A549 (cell line): Measurements from ENCODE around the gene TRPM4. TPM values are rescaled to one million over a fixed set of nuclear protein-coding genes. Genes with fewer than 3 reads are reported as not detected.
"Not testable (repeated sequence)": the region's sequence is repeated elsewhere in the genome, so short reads cannot be mapped to it uniquely, and the experiment has no call there.

Experiments
- ATAC-seq, 2 experiments: fragments of 200-7000 bp in 1 of 2; fragments of >200 bp in 1 of 2; cut with Nextera tagmentation in 1 of 2; cut with Tn5 transposase in 1 of 2; 3 replicates each; pipeline versions ENCODE4 v1.8.0 to v1.9.1; 2018 to 2020; ENCODE audit warnings: mild to moderate bottlenecking in 1 of 2, moderate library complexity in 1 of 2
- CTCF ChIA-PET: fragments of 300-600 bp; sonication (Branson Sonifier 250); formaldehyde crosslinking; extraction: SDS; loops from one replicate; lab custom pipeline; 2021; ENCODE audit warnings: antibody characterized with exemption, inconsistent platforms; lab: Yijun Ruan, JAX
- POLR2A ChIA-PET: fragments of 350-600 bp; formaldehyde crosslinking; extraction: SDS; loops from one replicate; lab custom pipeline; 2021; ENCODE audit warnings: antibody characterized with exemption, inconsistent platforms; lab: Yijun Ruan, JAX
- DNase-seq, 2 experiments: peaks; one replicate each; pipeline versions ENCODE4 v3.0.0 to v3.0.0-alpha.2; 2011 to 2016; ENCODE audit warnings: low read depth in 1 of 2, low spot score in 1 of 2
- FAIRE-seq: peaks from 2 replicates; lab custom pipeline; 2011; peaks lifted over from hg19 to GRCh38; lab: Jason Lieb, UNC
- H3K27ac ChIP-seq, 2 experiments: fragments of >200 bp; sonication (Bioruptor Twin); formaldehyde crosslinking; 3 replicates each; pipeline ENCODE4 v1.5.1; 2016 to 2017
- H3K4me1 ChIP-seq: fragments of >200 bp; sonication (Bioruptor Twin); formaldehyde crosslinking; 3 replicates; pipeline ENCODE4 v1.6.1; 2016
- H3K4me2 ChIP-seq: fragments of >200 bp; sonication (Bioruptor Twin); formaldehyde crosslinking; 3 replicates; pipeline ENCODE4 v1.6.1; 2016
- H3K4me3 ChIP-seq: fragments of >200 bp; sonication (Bioruptor Twin); formaldehyde crosslinking; 3 replicates; pipeline ENCODE4 v1.5.1; 2016
- H3K9me3 ChIP-seq: fragments of >200 bp; sonication (Bioruptor Twin); formaldehyde crosslinking; 3 replicates; pipeline ENCODE4 v1.6.1; 2016
- CEBPB ChIP-seq, 2 experiments: fragments of >200 bp in 1 of 2; sonication (Bioruptor Twin) in 1 of 2; formaldehyde crosslinking in 1 of 2; IDR thresholded peaks; 2 replicates each; pipeline ENCODE4 v1.6.1; 2012 to 2016
- CHD4 ChIP-seq: fragments of 200-600 bp; sonication (generic); IDR thresholded peaks from 2 replicates; pipeline ENCODE4 v1.6.1; 2016; ENCODE audit warnings: antibody characterized with exemption, mild to moderate bottlenecking, borderline replicate concordance
- GATA3 ChIP-seq: IDR thresholded peaks from 2 replicates; pipeline ENCODE4 v1.6.1; 2012; ENCODE audit warnings: borderline replicate concordance
- RAD21 ChIP-seq, 2 experiments: fragments of >200 bp in 1 of 2; sonication (Bioruptor Twin) in 1 of 2; formaldehyde crosslinking in 1 of 2; IDR thresholded peaks in 1 of 2; conservative IDR thresholded peaks in 1 of 2; 2 replicates in 1 of 2; 3 replicates in 1 of 2; pipeline ENCODE4 v1.6.1; 2012 to 2018; ENCODE audit warnings: inconsistent platforms in 1 of 2
- RCOR1 ChIP-seq: fragments of 150-350 bp; IDR thresholded peaks from 2 replicates; pipeline ENCODE4 v1.6.1; 2014; ENCODE audit warnings: antibody characterized with exemption, low read length, low read depth
- SMC3 ChIP-seq: fragments of >200 bp; sonication (Bioruptor Twin); formaldehyde crosslinking; IDR thresholded peaks from 3 replicates; pipeline ENCODE4 v1.6.1; 2018; ENCODE audit warnings: inconsistent platforms
- TP53 ChIP-seq: fragments of 250-450 bp; sonication (Bioruptor Pico); IDR thresholded peaks from 2 replicates; pipeline ENCODE4 v1.5.0; 2021; ENCODE audit warnings: mild to moderate bottlenecking, moderate library complexity
- WGBS: methylation state at CpG from one replicate; pipeline ENCODE4 v1.1.6; 2017; ENCODE audit errors: missing lambda C conversion rate; 5-methylcytosine and 5-hydroxymethylcytosine counted together
- polyA plus RNA-seq, 4 experiments: library from polyadenylated mRNA; depleted of rRNA in 3 of 4; stranded (reverse); fragments of >200 nt; fragmentation: RNase III in 1 of 4; extraction: RNeasy Plus Mini Kit Qiagen cat#74134 plus additional on column Dnase treatment in 1 of 4; gene quantifications; 2 replicates in 3 of 4; 3 replicates in 1 of 4; pipeline ENCODE4 v1.2.3, GENCODE V29; 2011 to 2017
- TF ChIP-seq, protein P1 (sequence below): fragments of >200 bp; sonication (Bioruptor Twin); formaldehyde crosslinking; IDR thresholded peaks from 3 replicates; pipeline ENCODE4 v1.5.1; 2016
- TF ChIP-seq, protein P2 (sequence below): fragments of 200-600 bp; sonication (generic); IDR thresholded peaks from 2 replicates; pipeline ENCODE4 v1.6.1; 2016; ENCODE audit warnings: antibody characterized with exemption, mild to moderate bottlenecking, moderate library complexity
- TF ChIP-seq, protein P3 (sequence below): fragments of 250-450 bp; sonication (Bioruptor Pico); IDR thresholded peaks from 2 replicates; pipeline ENCODE4 v1.5.0; 2021; ENCODE audit warnings: mild to moderate bottlenecking, moderate library complexity, borderline replicate concordance

Gene TRPM4
- polyA plus RNA-seq, 2 of the 4 experiments (the other 2 are of a cell fraction): 4.7 to 9.1 TPM

- TF ChIP-seq TP53 (CRISPR knock-in tag) (no peak), CEBPB (IDR thresholded peaks at IDR 0.05) (peak in 1 of 2 experiments; percentile 27; a peak in 1 of 4 replicates)
- DNase-seq (no peak), FAIRE-seq (no peak), ATAC-seq (no peak)
- no peaks in the 10 kb centered on the region for H3K4me1 ChIP-seq
- POLR2A ChIA-PET: interaction anchor here (0.5 kb wide), 1 partner anchor 210 kb away, joined by 3 read pairs; no protein-coding TSS in a partner anchor
- H3K27ac ChIP-seq: no peak overlapping the region
- CTCF ChIA-PET: interaction anchor here (0.9 to 7.5 kb wide), 10 partner anchors 8 to 323 kb away, joined by 3 to 93 read pairs (median 6); no protein-coding TSS in a partner anchor
- H3K4me3 ChIP-seq: no peak overlapping the region
- WGBS: 73% methylated on average over 9 of the region's 9 CpGs
- no peaks in the 10 kb centered on the region for H3K9me3 ChIP-seq
- H3K4me2 ChIP-seq: no peak overlapping the region
Measured at GRCh38 chr19:49223472-49223871, 65.9 kb downstream of the TRPM4 start.

- POLR2A ChIA-PET, H3K4me3 ChIP-seq, H3K9me3 ChIP-seq, FAIRE-seq, DNase-seq, H3K4me1 ChIP-seq: not testable (repeated sequence)
- peak in 1 of 2 experiments; percentile 40; a peak in 2 of 6 replicates for ATAC-seq
- H3K27ac ChIP-seq: peak overlapping the region in 1 of 2 experiments; percentile 23; a peak in 1 of 6 replicates
- H3K4me2 ChIP-seq: peak overlapping the region; percentile 21; the same call in 1 of the 3 replicates
- whole genome bisulfite sequencing: 71% methylated on average over 11 of the region's 11 CpGs
- CTCF ChIA-PET: interaction anchor here (1.0 to 7.5 kb wide), 27 partner anchors 10 to 442 kb away, joined by 3 to 93 read pairs (median 7); partner anchors contain the start of gene KCNA7
Measured at GRCh38 chr19:49224441-49224840, 66.8 kb downstream of the TRPM4 start.

GRCh38 chr19:49224879-49225278, 67.3 kb downstream of the TRPM4 start:
- DNase-seq (peak; percentile 84 to 90), ATAC-seq (peak; percentile 79 to 89)
- H3K4me3 ChIP-seq: no peak overlapping the region
- CTCF ChIA-PET: interaction anchor here (0.6 to 7.5 kb wide), 66 partner anchors 10 to 469 kb away, joined by 3 to 93 read pairs (median 6); partner anchors contain the start of genes FGF21, GYS1, KCNA7 and SLC6A16
- peak overlapping the region; percentile 21; the same call in 1 of the 3 replicates for H3K4me2 ChIP-seq
- WGBS: 17% methylated on average over 8 of the region's 8 CpGs
- H3K27ac ChIP-seq: peak overlapping the region in 1 of 2 experiments; percentile 23; a peak in 1 of 6 replicates
- no peaks in the 10 kb centered on the region for H3K4me1 ChIP-seq
- POLR2A ChIA-PET: interaction anchor here (0.5 kb wide), 1 partner anchor 231 kb away, joined by 7 read pairs; the partner anchor contains the start of gene RUVBL2
- TF ChIP-seq, protein P1, sequence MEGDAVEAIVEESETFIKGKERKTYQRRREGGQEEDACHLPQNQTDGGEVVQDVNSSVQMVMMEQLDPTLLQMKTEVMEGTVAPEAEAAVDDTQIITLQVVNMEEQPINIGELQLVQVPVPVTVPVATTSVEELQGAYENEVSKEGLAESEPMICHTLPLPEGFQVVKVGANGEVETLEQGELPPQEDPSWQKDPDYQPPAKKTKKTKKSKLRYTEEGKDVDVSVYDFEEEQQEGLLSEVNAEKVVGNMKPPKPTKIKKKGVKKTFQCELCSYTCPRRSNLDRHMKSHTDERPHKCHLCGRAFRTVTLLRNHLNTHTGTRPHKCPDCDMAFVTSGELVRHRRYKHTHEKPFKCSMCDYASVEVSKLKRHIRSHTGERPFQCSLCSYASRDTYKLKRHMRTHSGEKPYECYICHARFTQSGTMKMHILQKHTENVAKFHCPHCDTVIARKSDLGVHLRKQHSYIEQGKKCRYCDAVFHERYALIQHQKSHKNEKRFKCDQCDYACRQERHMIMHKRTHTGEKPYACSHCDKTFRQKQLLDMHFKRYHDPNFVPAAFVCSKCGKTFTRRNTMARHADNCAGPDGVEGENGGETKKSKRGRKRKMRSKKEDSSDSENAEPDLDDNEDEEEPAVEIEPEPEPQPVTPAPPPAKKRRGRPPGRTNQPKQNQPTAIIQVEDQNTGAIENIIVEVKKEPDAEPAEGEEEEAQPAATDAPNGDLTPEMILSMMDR: peak; percentile 67
- TF ChIP-seq RCOR1 (no peak), SMC3 (peak; percentile 61), CHD4 (no peak), TP53 (CRISPR knock-in tag) (no peak), GATA3 (no peak), RAD21 (conservative IDR thresholded peaks at IDR 0.05 in 1 of 2, IDR thresholded peaks at IDR 0.05 in 1 of 2) (peak; percentile 78 to 94)
- TF ChIP-seq, protein P2, sequence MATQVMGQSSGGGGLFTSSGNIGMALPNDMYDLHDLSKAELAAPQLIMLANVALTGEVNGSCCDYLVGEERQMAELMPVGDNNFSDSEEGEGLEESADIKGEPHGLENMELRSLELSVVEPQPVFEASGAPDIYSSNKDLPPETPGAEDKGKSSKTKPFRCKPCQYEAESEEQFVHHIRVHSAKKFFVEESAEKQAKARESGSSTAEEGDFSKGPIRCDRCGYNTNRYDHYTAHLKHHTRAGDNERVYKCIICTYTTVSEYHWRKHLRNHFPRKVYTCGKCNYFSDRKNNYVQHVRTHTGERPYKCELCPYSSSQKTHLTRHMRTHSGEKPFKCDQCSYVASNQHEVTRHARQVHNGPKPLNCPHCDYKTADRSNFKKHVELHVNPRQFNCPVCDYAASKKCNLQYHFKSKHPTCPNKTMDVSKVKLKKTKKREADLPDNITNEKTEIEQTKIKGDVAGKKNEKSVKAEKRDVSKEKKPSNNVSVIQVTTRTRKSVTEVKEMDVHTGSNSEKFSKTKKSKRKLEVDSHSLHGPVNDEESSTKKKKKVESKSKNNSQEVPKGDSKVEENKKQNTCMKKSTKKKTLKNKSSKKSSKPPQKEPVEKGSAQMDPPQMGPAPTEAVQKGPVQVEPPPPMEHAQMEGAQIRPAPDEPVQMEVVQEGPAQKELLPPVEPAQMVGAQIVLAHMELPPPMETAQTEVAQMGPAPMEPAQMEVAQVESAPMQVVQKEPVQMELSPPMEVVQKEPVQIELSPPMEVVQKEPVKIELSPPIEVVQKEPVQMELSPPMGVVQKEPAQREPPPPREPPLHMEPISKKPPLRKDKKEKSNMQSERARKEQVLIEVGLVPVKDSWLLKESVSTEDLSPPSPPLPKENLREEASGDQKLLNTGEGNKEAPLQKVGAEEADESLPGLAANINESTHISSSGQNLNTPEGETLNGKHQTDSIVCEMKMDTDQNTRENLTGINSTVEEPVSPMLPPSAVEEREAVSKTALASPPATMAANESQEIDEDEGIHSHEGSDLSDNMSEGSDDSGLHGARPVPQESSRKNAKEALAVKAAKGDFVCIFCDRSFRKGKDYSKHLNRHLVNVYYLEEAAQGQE: no peak
- TF ChIP-seq, protein P3, sequence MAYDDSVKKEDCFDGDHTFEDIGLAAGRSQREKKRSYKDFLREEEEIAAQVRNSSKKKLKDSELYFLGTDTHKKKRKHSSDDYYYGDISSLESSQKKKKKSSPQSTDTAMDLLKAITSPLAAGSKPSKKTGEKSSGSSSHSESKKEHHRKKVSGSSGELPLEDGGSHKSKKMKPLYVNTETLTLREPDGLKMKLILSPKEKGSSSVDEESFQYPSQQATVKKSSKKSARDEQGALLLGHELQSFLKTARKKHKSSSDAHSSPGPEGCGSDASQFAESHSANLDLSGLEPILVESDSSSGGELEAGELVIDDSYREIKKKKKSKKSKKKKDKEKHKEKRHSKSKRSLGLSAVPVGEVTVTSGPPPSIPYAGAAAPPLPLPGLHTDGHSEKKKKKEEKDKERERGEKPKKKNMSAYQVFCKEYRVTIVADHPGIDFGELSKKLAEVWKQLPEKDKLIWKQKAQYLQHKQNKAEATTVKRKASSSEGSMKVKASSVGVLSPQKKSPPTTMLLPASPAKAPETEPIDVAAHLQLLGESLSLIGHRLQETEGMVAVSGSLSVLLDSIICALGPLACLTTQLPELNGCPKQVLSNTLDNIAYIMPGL (CRISPR knock-in tag): no peak
- TF ChIP-seq, all 56 proteins: peak for 3
- no peak for FAIRE-seq
- no peaks in the 10 kb centered on the region for H3K9me3 ChIP-seq
